Caco-2 (cell line): ENCODE results near the gene SALL1. TPM values are rescaled to one million over a fixed set of nuclear protein-coding genes. Genes with fewer than 3 reads are reported as not detected.

Source experiments
- BruUV-seq: library from RNA; stranded (reverse); fragments of 400-500 nt; replicated peaks from 2 replicates; lab custom pipeline; 2021; lab: Mats Ljungman, UMichigan
- CTCF ChIA-PET: fragments of 300-600 bp; sonication (Branson Sonifier 250); formaldehyde crosslinking; loops from one replicate; lab custom pipeline; 2022; ENCODE audit warnings: antibody characterized with exemption; lab: Charles Lee
- POLR2A ChIA-PET: fragments of 300-600 bp; sonication (Branson Sonifier 250); formaldehyde crosslinking; loops from one replicate; lab custom pipeline; 2022; ENCODE audit warnings: antibody characterized with exemption; lab: Charles Lee
- DNase-seq, 2 experiments: peaks; one replicate each; pipeline versions ENCODE4 v3.0.0 to v3.0.0-alpha.2; 2020 to 2022
- H3K27me3 ChIP-seq: replicated peaks from 2 replicates; pipeline ENCODE4 v1.6.0; 2011; ENCODE audit warnings: low read length; ENCODE audit not compliant: control insufficient read depth, insufficient read depth
- H3K36me3 ChIP-seq: 2 replicates; pipeline ENCODE4 v1.5.1; 2011; ENCODE audit warnings: low read length; ENCODE audit not compliant: control insufficient read depth, insufficient read depth
- H3K4me1 ChIP-seq: fragments of 250-450 bp; sonication (Bioruptor Pico); 2 replicates; pipeline ENCODE4 v1.5.1; 2020; ENCODE audit warnings: mild to moderate bottlenecking
- H3K4me3 ChIP-seq: 2 replicates; pipeline ENCODE4 v1.5.1; 2011; ENCODE audit warnings: low read depth, mild to moderate bottlenecking, control low read depth, low read length
- H3K9me3 ChIP-seq: fragments of 250-450 bp; sonication (Bioruptor Pico); 2 replicates; pipeline ENCODE4 v1.5.1; 2020; ENCODE audit warnings: mild to moderate bottlenecking, moderate library complexity
- H3K27ac Mint-ChIP-seq: one replicate; pipeline ENCODE4 v1.8.0; 2022; ENCODE audit warnings: mixed read lengths; ENCODE audit not compliant: unreplicated experiment
- H3K27me3 Mint-ChIP-seq: one replicate; pipeline ENCODE4 v1.8.0; 2022; ENCODE audit warnings: mixed read lengths; ENCODE audit not compliant: insufficient read depth, unreplicated experiment
- H3K36me3 Mint-ChIP-seq: one replicate; pipeline ENCODE4 v1.8.0; 2022; ENCODE audit warnings: mild to moderate bottlenecking, mixed read lengths; ENCODE audit not compliant: insufficient read depth, unreplicated experiment
- H3K4me1 Mint-ChIP-seq: one replicate; pipeline ENCODE4 v1.8.0; 2022; ENCODE audit warnings: low read depth, mixed read lengths; ENCODE audit not compliant: unreplicated experiment
- H3K4me3 Mint-ChIP-seq: one replicate; pipeline ENCODE4 v1.8.0; 2022; ENCODE audit warnings: mild to moderate bottlenecking, moderate library complexity, mixed read lengths; ENCODE audit not compliant: unreplicated experiment
- H3K9me3 Mint-ChIP-seq: one replicate; pipeline ENCODE4 v1.8.0; 2022; ENCODE audit warnings: mixed read lengths; ENCODE audit not compliant: unreplicated experiment
- CTCF ChIP-seq, 2 experiments: fragments of 200-600 bp in 1 of 2; IDR thresholded peaks; 1 replicate in 1 of 2; 2 replicates in 1 of 2; pipeline versions ENCODE4 v1.5.1 to v1.8.0; 2011 to 2022; ENCODE audit warnings: antibody characterized with exemption in 1 of 2, control low read depth in 1 of 2, inconsistent platforms in 1 of 2, low read depth in 1 of 2, low read length in 1 of 2, mild to moderate bottlenecking in 1 of 2, moderate library complexity in 1 of 2; ENCODE audit not compliant: insufficient read depth in 1 of 2, severe bottlenecking in 1 of 2, unreplicated experiment in 1 of 2
- intact Hi-C: fragments of 100-400 bp; cut with micrococcal nuclease; formaldehyde crosslinking; loops from one replicate; pipeline ENCODE4 v1.10.0; 2022; ENCODE audit not compliant: unreplicated experiment
- total RNA-seq: library from RNA; stranded (reverse); gene quantifications from 2 replicates; pipeline ENCODE4 v1.2.3, GENCODE V29; 2022

Gene SALL1
- total RNA-seq, 1 experiment from 2014 or later, result not detected

GRCh38 chr16:51109173-51109572, 41.9 kb downstream of the SALL1 start:
- Mint-ChIP-seq H3K4me1 (no peaks in the 10 kb centered on the region), H3K27me3 (no peaks in the 10 kb centered on the region), H3K4me3 (no peak overlapping the region), H3K27ac (no peak overlapping the region), H3K36me3 (no peaks in the 10 kb centered on the region), H3K9me3 (no peaks in the 10 kb centered on the region)
- no peaks in the 10 kb centered on the region for H3K36me3 ChIP-seq
- TF ChIP-seq CTCF (IDR thresholded peaks at IDR 0.05; ENCODE audit: insufficient read depth in 1 of 2, low read depth in 1 of 2, low read length in 1 of 2, severe bottlenecking in 1 of 2, unreplicated experiment in 1 of 2), result no peak
- DNase-seq, result no peak
- H3K27me3 ChIP-seq, result no peaks in the 10 kb centered on the region
- POLR2A ChIA-PET, result no interaction called here
- no peaks in the 10 kb centered on the region for H3K9me3 ChIP-seq
- no peaks in the 10 kb centered on the region for H3K4me1 ChIP-seq
- CTCF ChIA-PET, result no interaction called here
- no TSS peak for BruUV-seq
- intact Hi-C loops, result no loop called here
- no peak overlapping the region for H3K4me3 ChIP-seq

- Histone ChIP-seq H3K4me3 (no peak overlapping the region), H3K9me3 (no peaks in the 10 kb centered on the region), H3K4me1 (no peaks in the 10 kb centered on the region), H3K27me3 (no peaks in the 10 kb centered on the region), H3K36me3 (no peaks in the 10 kb centered on the region)
- DNase-seq, result no peak
- Mint-ChIP-seq H3K9me3 (no peaks in the 10 kb centered on the region), H3K4me3 (no peak overlapping the region), H3K4me1 (no peaks in the 10 kb centered on the region), H3K27ac (no peak overlapping the region), H3K36me3 (no peaks in the 10 kb centered on the region), H3K27me3 (no peaks in the 10 kb centered on the region)
- BruUV-seq, result no TSS peak
- intact Hi-C loops, result no loop called here
- ChIA-PET POLR2A (no interaction called here), CTCF (no interaction called here)
- no peak for TF ChIP-seq CTCF (IDR thresholded peaks at IDR 0.05; ENCODE audit: insufficient read depth in 1 of 2, low read depth in 1 of 2, low read length in 1 of 2, severe bottlenecking in 1 of 2, unreplicated experiment in 1 of 2)
Observed at GRCh38 chr16:51107742-51108141, 43.3 kb downstream of the SALL1 start.

- Histone ChIP-seq H3K4me1 (no peaks in the 10 kb centered on the region), H3K9me3 (no peaks in the 10 kb centered on the region), H3K27me3 (no peaks in the 10 kb centered on the region), H3K4me3 (no peak overlapping the region), H3K36me3 (no peaks in the 10 kb centered on the region)
- DNase-seq, result no peak
- no peaks in the 10 kb centered on the region for H3K4me1 Mint-ChIP-seq
- no peak for TF ChIP-seq CTCF (IDR thresholded peaks at IDR 0.05; ENCODE audit: insufficient read depth in 1 of 2, low read depth in 1 of 2, low read length in 1 of 2, severe bottlenecking in 1 of 2, unreplicated experiment in 1 of 2)
- H3K9me3 Mint-ChIP-seq, result no peaks in the 10 kb centered on the region
- POLR2A ChIA-PET, result no interaction called here
- H3K36me3 Mint-ChIP-seq, result no peaks in the 10 kb centered on the region
- no peak overlapping the region for H3K27ac Mint-ChIP-seq
- no peak overlapping the region for H3K4me3 Mint-ChIP-seq
- CTCF ChIA-PET, result no interaction called here
- intact Hi-C loops, result no loop called here
- no peaks in the 10 kb centered on the region for H3K27me3 Mint-ChIP-seq
- no TSS peak for BruUV-seq
Observed at GRCh38 chr16:51106535-51106934, 44.5 kb downstream of the SALL1 start.
